Left ventricle myocardium inferior (tissue), 1 donor: ENCODE measurements around the gene FGD5. TPM values are rescaled to one million over a fixed set of nuclear protein-coding genes. Genes with fewer than 3 reads are reported as not detected.

Experiments
- DNase-seq: peaks from one replicate; pipeline ENCODE4 v3.0.0-alpha.2; 2020
- H3K27ac ChIP-seq: fragments of 200-600 bp; replicated peaks from 2 replicates; pipeline ENCODE4 v1.8.0; 2021
- H3K27me3 ChIP-seq: fragments of 200-600 bp; 2 replicates; pipeline ENCODE4 v1.8.0; 2021; ENCODE audit warnings: low read depth
- H3K36me3 ChIP-seq: fragments of 200-600 bp; 2 replicates; pipeline ENCODE4 v1.8.0; 2021
- H3K4me1 ChIP-seq: fragments of 200-600 bp; 2 replicates; pipeline ENCODE4 v1.8.0; 2021
- H3K4me3 ChIP-seq: fragments of 200-600 bp; 2 replicates; pipeline ENCODE4 v1.8.0; 2021; ENCODE audit warnings: mild to moderate bottlenecking, moderate library complexity
- H3K9me3 ChIP-seq: fragments of 200-600 bp; replicated peaks from 2 replicates; pipeline ENCODE4 v1.8.0; 2021
- intact Hi-C: fragments of 100-400 bp; cut with micrococcal nuclease; formaldehyde crosslinking; loops from one replicate; pipeline ENCODE4 v1.11.0; 2022
- total RNA-seq: library from RNA; stranded (reverse); fragmentation: NEBNext Ultra II Directional; extraction: Animal tissue kit (Norgen Biotek cat#: 25700); gene quantifications from one replicate; pipeline ENCODE4 v1.2.1, GENCODE V29; 2021
- TF ChIP-seq, protein P1 (sequence below): fragments of 200-600 bp; IDR thresholded peaks from 2 replicates; pipeline ENCODE4 v1.8.0; 2021; ENCODE audit warnings: antibody characterized with exemption, mild to moderate bottlenecking, borderline replicate concordance
- donor health status: DM: no; HTN: yes; CAD: no; lungs with severe emphysema.

FGD5 gene
- total RNA-seq, 1 donor from 2014 or later: 13.9 TPM

DNA sequence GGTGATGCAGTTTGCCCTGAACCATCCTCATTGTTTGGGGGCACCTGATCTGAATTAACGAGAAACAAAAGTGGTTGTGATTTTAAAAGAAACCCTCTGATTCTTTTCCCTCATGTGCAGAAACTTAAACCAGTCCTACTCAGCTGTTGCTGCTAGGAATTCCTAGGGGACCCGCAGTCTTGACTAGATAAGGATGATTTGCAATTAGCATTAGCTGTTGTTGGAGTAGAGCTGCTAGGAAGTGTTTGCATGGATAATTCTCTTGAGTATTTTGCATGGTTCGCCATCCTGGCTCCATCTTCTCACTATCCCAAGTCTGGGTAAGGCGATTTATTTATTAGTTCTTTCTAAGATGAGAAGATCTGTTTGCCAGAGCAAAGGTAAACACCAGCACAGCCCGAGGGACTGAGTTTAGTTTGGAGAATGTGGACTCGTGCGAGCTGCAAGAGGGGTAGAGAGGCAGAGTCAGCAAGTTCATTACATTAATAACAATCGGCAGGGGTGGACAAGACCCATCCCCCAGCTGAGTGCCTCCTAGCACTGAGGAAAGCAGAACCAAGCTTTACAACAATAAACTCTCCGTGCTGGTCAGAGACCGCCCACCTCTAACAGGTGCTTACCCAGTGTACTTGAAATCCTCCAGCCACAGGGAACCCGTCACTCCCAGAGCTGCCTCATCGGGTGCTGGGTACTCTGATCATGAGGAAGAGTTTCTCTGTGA is 4.1 kb downstream of the FGD5 start:
- intact Hi-C loops: no loop called here
- no peak for DNase-seq
- no peak overlapping the region for H3K4me3 ChIP-seq
- TF ChIP-seq, protein P1, sequence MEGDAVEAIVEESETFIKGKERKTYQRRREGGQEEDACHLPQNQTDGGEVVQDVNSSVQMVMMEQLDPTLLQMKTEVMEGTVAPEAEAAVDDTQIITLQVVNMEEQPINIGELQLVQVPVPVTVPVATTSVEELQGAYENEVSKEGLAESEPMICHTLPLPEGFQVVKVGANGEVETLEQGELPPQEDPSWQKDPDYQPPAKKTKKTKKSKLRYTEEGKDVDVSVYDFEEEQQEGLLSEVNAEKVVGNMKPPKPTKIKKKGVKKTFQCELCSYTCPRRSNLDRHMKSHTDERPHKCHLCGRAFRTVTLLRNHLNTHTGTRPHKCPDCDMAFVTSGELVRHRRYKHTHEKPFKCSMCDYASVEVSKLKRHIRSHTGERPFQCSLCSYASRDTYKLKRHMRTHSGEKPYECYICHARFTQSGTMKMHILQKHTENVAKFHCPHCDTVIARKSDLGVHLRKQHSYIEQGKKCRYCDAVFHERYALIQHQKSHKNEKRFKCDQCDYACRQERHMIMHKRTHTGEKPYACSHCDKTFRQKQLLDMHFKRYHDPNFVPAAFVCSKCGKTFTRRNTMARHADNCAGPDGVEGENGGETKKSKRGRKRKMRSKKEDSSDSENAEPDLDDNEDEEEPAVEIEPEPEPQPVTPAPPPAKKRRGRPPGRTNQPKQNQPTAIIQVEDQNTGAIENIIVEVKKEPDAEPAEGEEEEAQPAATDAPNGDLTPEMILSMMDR: no peak
- no peaks in the 10 kb centered on the region for H3K9me3 ChIP-seq
- H3K27me3 ChIP-seq: peaks cover 72% of the 10 kb centered on the region
- peak overlapping the region; percentile 71 for H3K27ac ChIP-seq
- peaks cover 24% of the 10 kb centered on the region for H3K36me3 ChIP-seq
- peaks cover 60% of the 10 kb centered on the region for H3K4me1 ChIP-seq

- H3K27ac ChIP-seq: peak overlapping the region; percentile 71
- intact Hi-C loops: no loop called here
- peaks cover 64% of the 10 kb centered on the region for H3K4me1 ChIP-seq
- TF ChIP-seq, protein P1: no peak
- no peak for DNase-seq
- no peaks in the 10 kb centered on the region for H3K9me3 ChIP-seq
- H3K27me3 ChIP-seq: peaks cover 78% of the 10 kb centered on the region
- H3K4me3 ChIP-seq: no peak overlapping the region
- H3K36me3 ChIP-seq: peaks cover 24% of the 10 kb centered on the region
Measured at GRCh38 chr3:14823393-14823792, 4.6 kb downstream of the FGD5 start.

DNA sequence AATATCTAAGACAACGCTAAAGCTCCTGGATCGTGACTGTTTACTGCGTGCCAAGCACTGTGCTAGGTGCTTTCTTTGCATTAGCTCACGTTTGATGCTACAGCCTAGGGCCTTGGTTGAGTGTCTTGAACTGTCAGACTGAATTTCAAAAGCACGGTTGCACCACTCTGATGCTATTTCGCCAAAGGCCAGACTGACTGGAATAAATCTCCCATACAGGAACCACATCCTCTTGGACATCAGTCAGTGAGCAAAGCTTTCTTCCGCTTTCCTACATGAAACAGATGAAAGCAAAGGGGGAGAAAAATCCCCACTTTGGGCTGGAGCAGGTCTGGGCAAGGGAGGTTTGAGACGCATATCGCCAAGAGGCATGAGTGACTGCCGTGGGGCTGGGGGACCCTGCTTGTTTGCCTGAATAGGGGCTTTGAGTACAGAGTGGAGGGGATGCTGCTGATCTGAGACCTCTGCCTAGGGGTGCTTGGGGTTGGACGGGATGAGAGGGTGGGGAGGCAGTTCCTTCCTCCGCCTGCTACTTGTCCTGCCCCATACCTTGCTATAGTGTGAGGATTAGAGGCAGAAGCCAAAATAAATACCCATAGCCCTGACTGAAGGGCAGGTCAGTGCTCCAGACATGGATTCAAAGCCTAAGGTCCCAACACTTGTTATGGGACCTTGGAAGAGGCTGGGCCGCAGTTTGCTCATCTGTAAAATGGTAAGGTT is 5.3 kb downstream of the FGD5 start:
- H3K27ac ChIP-seq: peak overlapping the region; percentile 71
- no peak for DNase-seq
- H3K4me1 ChIP-seq: peaks cover 71% of the 10 kb centered on the region
- intact Hi-C loops: no loop called here
- H3K9me3 ChIP-seq: no peaks in the 10 kb centered on the region
- peaks cover 82% of the 10 kb centered on the region for H3K27me3 ChIP-seq
- no peak overlapping the region for H3K4me3 ChIP-seq
- TF ChIP-seq, protein P1: no peak
- peaks cover 21% of the 10 kb centered on the region for H3K36me3 ChIP-seq

DNA sequence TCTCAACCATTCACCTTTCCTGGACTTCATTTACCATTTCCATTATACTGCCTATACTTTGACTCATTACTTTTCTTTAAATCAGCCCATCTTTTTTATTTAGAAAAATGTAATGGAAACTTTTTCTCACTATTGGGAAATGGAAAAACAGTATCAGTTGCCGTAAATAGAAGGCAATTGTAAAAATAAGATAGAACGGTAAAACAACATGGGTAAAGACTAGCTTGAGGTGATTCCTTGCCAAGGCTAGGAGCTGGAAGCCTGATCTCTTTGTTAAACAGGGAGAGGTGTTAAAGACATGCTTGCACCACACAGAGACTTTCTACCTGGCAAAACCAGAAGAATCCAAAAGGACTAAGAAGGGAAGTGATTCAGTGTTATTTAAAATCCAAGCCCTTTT is 5.9 kb downstream of the FGD5 start:
- H3K27me3 ChIP-seq: peaks cover 82% of the 10 kb centered on the region
- H3K27ac ChIP-seq: peak overlapping the region; percentile 71
- intact Hi-C loops: no loop called here
- DNase-seq: no peak
- H3K9me3 ChIP-seq: no peaks in the 10 kb centered on the region
- TF ChIP-seq, protein P1: no peak
- H3K36me3 ChIP-seq: peaks cover 16% of the 10 kb centered on the region
- peaks cover 77% of the 10 kb centered on the region for H3K4me1 ChIP-seq
- H3K4me3 ChIP-seq: no peak overlapping the region

GRCh38 chr3:14826069-14826468 is 7.3 kb downstream of the FGD5 start:
- Histone ChIP-seq H3K27ac (no peak overlapping the region), H3K4me1 (peaks cover 91% of the 10 kb centered on the region), H3K9me3 (no peaks in the 10 kb centered on the region), H3K36me3 (peaks cover 4% of the 10 kb centered on the region), H3K27me3 (peaks cover 70% of the 10 kb centered on the region), H3K4me3 (no peak overlapping the region)
- intact Hi-C loops: no loop called here
- TF ChIP-seq, protein P1: no peak
- no peak for DNase-seq
